Activated naive CD8-positive, alpha-beta T cell (primary cell): ENCODE data around the gene GPR158.
"Not testable (repeated sequence)": the region's sequence is repeated elsewhere in the genome, so short reads cannot be mapped to it uniquely, and the experiment has no call there.

Experiments
- H3K27ac Mint-ChIP-seq: one replicate; pipeline ENCODE4 v1.8.0; 2021; ENCODE audit warnings: mixed read lengths
- H3K27me3 Mint-ChIP-seq: one replicate; pipeline ENCODE4 v1.8.0; 2021; ENCODE audit warnings: mixed read lengths
- H3K36me3 Mint-ChIP-seq: one replicate; pipeline ENCODE4 v1.8.0; 2021; ENCODE audit warnings: mixed read lengths
- H3K4me1 Mint-ChIP-seq: one replicate; pipeline ENCODE4 v1.8.0; 2021; ENCODE audit warnings: low read depth, mixed read lengths
- H3K4me3 Mint-ChIP-seq: one replicate; pipeline ENCODE4 v1.8.0; 2021; ENCODE audit warnings: mild to moderate bottlenecking, mixed read lengths
- H3K9me3 Mint-ChIP-seq: one replicate; pipeline ENCODE4 v1.8.0; 2021; ENCODE audit warnings: low read depth, mixed read lengths

GPR158 gene, protein sequence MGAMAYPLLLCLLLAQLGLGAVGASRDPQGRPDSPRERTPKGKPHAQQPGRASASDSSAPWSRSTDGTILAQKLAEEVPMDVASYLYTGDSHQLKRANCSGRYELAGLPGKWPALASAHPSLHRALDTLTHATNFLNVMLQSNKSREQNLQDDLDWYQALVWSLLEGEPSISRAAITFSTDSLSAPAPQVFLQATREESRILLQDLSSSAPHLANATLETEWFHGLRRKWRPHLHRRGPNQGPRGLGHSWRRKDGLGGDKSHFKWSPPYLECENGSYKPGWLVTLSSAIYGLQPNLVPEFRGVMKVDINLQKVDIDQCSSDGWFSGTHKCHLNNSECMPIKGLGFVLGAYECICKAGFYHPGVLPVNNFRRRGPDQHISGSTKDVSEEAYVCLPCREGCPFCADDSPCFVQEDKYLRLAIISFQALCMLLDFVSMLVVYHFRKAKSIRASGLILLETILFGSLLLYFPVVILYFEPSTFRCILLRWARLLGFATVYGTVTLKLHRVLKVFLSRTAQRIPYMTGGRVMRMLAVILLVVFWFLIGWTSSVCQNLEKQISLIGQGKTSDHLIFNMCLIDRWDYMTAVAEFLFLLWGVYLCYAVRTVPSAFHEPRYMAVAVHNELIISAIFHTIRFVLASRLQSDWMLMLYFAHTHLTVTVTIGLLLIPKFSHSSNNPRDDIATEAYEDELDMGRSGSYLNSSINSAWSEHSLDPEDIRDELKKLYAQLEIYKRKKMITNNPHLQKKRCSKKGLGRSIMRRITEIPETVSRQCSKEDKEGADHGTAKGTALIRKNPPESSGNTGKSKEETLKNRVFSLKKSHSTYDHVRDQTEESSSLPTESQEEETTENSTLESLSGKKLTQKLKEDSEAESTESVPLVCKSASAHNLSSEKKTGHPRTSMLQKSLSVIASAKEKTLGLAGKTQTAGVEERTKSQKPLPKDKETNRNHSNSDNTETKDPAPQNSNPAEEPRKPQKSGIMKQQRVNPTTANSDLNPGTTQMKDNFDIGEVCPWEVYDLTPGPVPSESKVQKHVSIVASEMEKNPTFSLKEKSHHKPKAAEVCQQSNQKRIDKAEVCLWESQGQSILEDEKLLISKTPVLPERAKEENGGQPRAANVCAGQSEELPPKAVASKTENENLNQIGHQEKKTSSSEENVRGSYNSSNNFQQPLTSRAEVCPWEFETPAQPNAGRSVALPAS (N-terminal part only)

DNA sequence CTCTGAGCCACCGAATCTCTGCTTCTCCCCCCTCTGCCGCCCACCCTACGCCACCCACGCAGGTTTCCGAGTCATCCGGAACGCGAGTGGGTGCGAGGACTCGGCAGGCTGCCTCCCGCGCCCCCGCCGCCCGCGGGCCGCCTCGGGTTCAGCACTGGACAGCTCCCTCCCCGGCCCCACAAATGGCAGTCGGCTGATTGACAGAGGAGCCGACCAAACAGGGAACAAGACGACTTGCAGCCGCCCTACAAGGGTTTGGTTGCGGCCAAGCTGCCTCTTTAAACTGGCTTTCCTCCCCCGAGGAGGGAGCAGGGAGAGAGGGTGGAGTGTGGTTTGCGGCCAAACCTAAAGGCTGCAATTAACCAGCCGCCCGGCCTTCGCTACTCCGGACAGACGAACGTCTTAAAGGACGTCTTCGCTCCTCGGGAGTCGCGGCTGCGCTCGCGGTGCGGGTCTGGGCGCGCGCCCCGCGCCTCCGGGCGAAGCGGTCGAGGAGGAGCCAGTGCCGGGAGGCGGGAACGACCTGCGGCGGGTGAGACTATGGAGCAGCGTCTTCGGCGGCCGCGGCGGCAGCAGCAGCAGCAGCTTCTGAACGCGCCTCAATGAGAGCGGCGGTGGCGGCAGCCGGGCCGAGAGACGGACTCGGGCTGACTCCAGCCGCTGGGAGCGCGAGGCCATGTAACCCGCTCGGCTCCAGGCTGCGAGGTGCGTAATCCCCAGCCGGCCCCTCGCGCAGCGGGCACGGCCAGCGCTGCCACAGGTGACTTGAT is at the start of gene GPR158:
GPR158 (plus strand) TSS at position 541 of the 770 bp plus-strand sequence. CDS start 420 bp downstream, outside the sequence.
- H3K9me3 Mint-ChIP-seq = peaks cover 4% of the 10 kb centered on the region
- H3K27ac Mint-ChIP-seq = no peak within 1 kb of the TSS
- no peaks in the 10 kb centered on the region for H3K36me3 Mint-ChIP-seq
- H3K4me3 Mint-ChIP-seq = peak within 1 kb of the TSS; percentile 54
- H3K4me1 Mint-ChIP-seq = peaks cover 8% of the 10 kb centered on the region
- peaks cover 40% of the 10 kb centered on the region for H3K27me3 Mint-ChIP-seq

DNA sequence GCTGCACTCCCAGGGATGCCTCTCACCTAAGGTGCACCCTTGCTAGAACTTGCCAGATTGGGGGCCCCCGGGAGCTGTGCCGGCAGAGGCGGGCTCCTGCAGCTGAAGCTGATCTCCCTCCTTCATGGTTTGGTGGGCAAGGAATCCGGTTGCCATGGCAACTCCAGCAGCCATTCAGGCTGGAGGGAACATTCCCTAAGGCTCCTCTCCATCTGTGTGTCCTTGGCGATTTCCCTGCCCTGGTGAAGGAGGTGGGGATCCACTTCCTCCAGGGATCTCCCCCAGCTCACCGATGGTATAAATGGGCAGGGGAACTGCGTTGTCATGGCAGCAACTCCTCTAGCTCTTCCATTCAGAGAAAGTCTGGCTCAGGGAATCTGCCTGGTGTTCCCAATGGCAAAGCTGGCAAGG is 49.6 kb upstream of the GPR158 start:
- Mint-ChIP-seq H3K4me3 (no peak overlapping the region), H3K27ac (no peak overlapping the region), H3K27me3 (peaks cover 6% of the 10 kb centered on the region), H3K4me1 (no peaks in the 10 kb centered on the region), H3K36me3 (no peaks in the 10 kb centered on the region), H3K9me3 (no peaks in the 10 kb centered on the region)

DNA sequence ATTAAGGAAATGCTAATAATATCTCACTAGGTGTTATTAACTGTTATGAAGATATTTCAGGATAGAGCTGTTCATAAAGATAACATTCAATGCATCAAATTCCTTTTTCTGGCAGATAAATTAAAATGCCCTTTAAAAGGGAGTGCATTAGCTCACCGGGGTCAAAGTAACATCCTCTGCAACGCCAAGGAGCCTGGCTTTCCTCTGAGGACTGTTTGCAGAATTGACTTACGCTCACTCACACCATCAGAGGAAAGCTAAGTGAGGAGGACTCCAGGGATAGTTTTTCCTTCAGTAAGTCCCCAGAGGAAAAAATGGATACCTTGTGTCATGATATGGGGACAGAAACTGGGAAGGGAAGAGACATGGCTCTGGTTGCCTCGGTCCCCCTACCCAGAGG is 45.2 kb upstream of the GPR158 start:
- Mint-ChIP-seq H3K27ac (no peak overlapping the region), H3K4me1 (no peaks in the 10 kb centered on the region), H3K36me3 (peaks cover 3% of the 10 kb centered on the region)

DNA sequence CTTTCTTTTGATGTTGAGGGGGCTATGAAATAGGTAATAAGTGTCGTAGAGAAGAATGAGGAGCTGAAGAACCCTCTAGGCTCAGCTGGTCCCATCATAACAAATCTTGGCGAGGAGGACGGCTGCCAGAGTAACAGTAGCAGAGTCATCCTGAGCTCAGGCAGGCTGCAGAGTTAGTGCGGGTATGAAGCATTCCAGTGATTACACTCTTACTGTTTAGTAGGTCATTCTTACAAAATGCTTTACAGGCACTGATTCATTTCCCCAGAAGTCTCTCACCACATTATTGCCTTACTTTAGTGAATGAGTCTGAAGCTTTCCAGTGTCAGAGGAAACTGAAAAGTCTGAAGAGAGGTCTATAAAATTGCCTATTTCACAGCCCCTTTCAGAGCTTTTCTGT is 43.9 kb upstream of the GPR158 start:
- Mint-ChIP-seq H3K4me1 (no peaks in the 10 kb centered on the region), H3K36me3 (peaks cover 3% of the 10 kb centered on the region), H3K4me3 (no peak overlapping the region), H3K27ac (no peak overlapping the region), H3K9me3 (peaks cover 10% of the 10 kb centered on the region), H3K27me3 (peaks cover 7% of the 10 kb centered on the region)

More for the DNA sequence above, 45.2 kb upstream of the GPR158 start:
- Mint-ChIP-seq H3K9me3 (peaks cover 10% of the 10 kb centered on the region), H3K4me3 (no peak overlapping the region), H3K27me3 (peaks cover 7% of the 10 kb centered on the region)

DNA sequence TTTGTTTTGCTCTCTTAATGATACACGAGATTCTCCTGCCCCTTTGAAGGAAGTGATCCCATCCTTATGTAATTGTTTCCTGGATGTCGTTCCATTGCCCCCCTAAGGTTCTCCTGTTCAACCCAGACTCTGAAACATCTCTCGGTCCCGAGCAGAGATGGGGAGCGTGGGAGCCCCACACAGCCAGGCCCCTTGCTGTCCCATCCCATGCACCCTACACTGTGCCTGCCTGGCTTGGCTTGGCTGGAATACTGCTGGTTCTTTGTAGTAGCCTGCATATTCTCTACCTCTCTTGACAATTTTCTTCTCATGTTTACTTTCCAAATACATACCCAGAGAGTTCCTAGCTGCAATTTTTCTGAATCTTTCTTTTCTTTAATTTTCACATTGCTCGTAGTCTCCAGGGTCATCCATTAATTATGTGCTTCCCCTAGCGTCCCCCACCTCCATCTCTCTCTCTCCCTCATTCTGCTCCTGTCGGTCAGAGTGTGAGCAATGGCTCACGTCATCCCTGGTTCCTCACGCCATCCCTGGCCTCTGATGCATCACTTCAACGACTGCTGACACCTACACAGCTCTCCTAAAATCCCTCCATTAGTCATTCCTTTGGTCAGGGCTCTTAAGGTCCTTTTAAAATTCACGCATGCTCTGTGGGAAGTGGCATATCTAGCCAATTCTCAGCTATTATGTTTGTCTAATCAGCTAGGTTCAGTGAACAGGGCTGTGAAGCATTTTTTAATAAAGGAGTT is 32.5 kb upstream of the GPR158 start:
- no peaks in the 10 kb centered on the region for H3K36me3 Mint-ChIP-seq
- H3K4me3 Mint-ChIP-seq = no peak overlapping the region
- H3K27me3 Mint-ChIP-seq = peaks cover 6% of the 10 kb centered on the region
- H3K4me1 Mint-ChIP-seq = no peaks in the 10 kb centered on the region
- peaks cover 3% of the 10 kb centered on the region for H3K9me3 Mint-ChIP-seq
- no peak overlapping the region for H3K27ac Mint-ChIP-seq

DNA sequence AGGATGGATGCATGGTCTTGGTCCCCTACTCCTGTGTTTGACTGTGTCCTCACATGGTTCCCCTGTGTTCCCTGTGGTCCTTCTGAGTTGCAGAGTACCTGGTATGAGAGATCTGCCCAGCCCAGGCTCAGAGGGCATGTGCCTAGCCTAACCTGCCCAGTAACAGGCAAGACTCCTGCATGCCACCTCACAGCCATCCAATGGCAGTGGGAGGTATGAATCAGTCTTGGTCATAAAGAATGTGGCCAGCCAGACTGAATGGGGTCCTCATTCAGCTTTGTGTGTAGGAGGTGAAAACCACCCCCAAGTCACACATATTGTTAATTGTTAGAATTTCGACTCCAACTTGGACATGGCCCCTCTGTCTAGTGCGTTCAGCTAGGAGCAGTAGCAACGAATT is 17.2 kb upstream of the GPR158 start:
- Mint-ChIP-seq H3K36me3 (no peaks in the 10 kb centered on the region), H3K4me1 (no peaks in the 10 kb centered on the region), H3K9me3 (peaks cover 9% of the 10 kb centered on the region), H3K27ac (no peak overlapping the region), H3K4me3 (no peak overlapping the region), H3K27me3 (peaks cover 10% of the 10 kb centered on the region)

DNA sequence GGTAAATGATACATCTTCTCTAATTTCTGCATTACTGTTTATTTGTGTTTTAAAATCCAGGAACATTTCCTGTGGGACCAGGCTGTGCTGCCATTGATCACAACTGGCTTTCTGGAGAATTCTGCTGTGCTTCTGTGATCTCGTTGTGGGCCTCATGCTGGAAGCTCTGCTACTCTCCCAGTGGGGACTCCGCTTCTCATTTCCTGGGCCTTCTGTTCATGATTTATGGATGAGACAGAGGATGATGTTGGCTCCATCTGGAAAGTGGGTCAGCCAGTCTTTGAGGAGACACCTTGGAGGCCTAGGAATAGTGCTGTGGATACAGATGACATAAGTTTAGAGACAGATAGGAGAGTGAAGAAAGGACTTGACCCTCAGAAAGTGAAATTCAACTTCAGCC is 15.2 kb upstream of the GPR158 start:
- Mint-ChIP-seq H3K9me3 (peaks cover 9% of the 10 kb centered on the region), H3K36me3 (no peaks in the 10 kb centered on the region), H3K4me1 (no peaks in the 10 kb centered on the region), H3K4me3 (no peak overlapping the region), H3K27ac (no peak overlapping the region), H3K27me3 (peaks cover 12% of the 10 kb centered on the region)

DNA sequence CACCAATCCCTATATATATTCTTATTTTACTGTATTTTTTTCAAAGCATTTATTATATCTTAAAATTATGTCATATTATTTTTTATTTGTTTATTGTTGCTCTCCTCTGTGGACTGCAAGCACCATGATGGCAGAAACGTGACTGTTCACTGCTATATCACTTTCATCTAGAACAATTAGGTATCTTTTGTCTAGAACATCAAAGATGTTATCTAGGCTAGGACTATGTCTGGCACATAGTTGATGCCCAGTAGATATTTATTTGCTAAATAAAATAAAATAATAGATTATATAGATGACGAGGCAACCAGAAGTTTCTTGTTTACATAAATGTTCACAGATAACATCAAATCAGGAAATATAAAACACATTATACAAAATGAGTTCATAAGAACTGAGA is 12.4 kb upstream of the GPR158 start:
- no peak overlapping the region for H3K27ac Mint-ChIP-seq
- peaks cover 14% of the 10 kb centered on the region for H3K9me3 Mint-ChIP-seq
- H3K27me3 Mint-ChIP-seq = peaks cover 17% of the 10 kb centered on the region
- no peaks in the 10 kb centered on the region for H3K4me1 Mint-ChIP-seq
- no peaks in the 10 kb centered on the region for H3K36me3 Mint-ChIP-seq
- no peak overlapping the region for H3K4me3 Mint-ChIP-seq

DNA sequence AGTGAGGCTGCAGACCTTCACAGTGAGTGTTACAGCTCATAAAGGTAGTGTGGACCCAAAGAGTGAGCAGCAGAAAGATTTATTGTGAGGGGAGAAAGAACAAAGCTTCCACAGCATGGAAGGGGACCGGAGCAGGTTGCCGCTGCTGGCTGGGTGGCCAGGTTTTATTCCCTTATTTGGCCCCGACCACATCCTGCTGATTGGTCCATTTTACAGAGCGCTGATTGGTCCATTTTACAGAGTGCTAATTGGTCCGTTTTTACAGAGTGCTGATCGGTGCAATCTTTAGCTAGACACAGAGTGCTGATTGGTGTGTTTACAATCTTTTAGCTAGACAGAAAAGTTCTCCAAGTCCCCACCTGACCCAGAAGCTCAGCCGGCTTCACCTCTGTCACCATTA is 11.3 kb upstream of the GPR158 start:
- Mint-ChIP-seq H3K27me3 (peaks cover 20% of the 10 kb centered on the region), H3K9me3 (peaks cover 19% of the 10 kb centered on the region)
- H3K27ac Mint-ChIP-seq, H3K4me3 Mint-ChIP-seq, H3K36me3 Mint-ChIP-seq, H3K4me1 Mint-ChIP-seq: not testable (repeated sequence)

DNA sequence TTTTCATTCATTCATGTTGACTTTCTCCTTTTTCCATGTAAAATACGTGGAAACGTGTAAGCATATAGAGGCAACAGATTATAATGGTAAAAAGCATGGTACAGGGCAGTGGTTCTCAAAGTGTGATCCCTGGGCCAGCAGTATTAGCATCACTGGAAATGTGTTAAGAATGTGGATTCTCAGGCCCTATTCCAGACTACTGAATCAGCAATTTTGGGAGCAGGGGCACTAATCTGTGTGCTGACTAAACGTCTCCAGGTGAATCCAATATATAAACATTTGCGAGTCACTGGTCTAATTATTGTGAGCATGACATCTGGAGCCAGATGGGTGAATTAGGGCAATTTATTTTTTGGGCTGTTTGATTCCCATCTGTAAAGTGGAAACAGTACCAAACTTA is 5.1 kb upstream of the GPR158 start:
- peaks cover 39% of the 10 kb centered on the region for H3K27me3 Mint-ChIP-seq
- peaks cover 14% of the 10 kb centered on the region for H3K9me3 Mint-ChIP-seq
- peaks cover 4% of the 10 kb centered on the region for H3K4me1 Mint-ChIP-seq
- H3K4me3 Mint-ChIP-seq = no peak overlapping the region
- no peaks in the 10 kb centered on the region for H3K36me3 Mint-ChIP-seq
- no peak overlapping the region for H3K27ac Mint-ChIP-seq

DNA sequence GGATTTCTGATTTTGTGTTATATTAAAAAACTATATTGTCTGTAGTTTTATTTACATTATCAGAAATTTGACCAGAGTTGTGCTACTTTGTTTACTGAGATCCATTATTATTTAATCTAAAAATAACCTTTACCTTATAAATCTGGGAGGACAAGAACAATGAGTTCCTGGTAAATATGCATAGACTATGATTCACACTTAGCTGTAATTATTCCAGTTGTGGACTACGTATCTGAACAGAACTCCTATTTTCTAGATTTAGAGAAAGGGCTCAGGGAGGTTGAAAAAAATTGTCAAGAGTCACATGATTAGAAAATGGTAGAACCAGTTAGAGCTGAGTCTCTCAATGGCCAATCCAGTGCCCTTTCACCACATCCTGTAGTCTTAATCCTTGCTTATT is 4.2 kb upstream of the GPR158 start:
- Mint-ChIP-seq H3K27me3 (peaks cover 41% of the 10 kb centered on the region), H3K4me3 (no peak overlapping the region), H3K27ac (no peak overlapping the region), H3K36me3 (no peaks in the 10 kb centered on the region), H3K4me1 (peaks cover 4% of the 10 kb centered on the region), H3K9me3 (peaks cover 14% of the 10 kb centered on the region)

DNA sequence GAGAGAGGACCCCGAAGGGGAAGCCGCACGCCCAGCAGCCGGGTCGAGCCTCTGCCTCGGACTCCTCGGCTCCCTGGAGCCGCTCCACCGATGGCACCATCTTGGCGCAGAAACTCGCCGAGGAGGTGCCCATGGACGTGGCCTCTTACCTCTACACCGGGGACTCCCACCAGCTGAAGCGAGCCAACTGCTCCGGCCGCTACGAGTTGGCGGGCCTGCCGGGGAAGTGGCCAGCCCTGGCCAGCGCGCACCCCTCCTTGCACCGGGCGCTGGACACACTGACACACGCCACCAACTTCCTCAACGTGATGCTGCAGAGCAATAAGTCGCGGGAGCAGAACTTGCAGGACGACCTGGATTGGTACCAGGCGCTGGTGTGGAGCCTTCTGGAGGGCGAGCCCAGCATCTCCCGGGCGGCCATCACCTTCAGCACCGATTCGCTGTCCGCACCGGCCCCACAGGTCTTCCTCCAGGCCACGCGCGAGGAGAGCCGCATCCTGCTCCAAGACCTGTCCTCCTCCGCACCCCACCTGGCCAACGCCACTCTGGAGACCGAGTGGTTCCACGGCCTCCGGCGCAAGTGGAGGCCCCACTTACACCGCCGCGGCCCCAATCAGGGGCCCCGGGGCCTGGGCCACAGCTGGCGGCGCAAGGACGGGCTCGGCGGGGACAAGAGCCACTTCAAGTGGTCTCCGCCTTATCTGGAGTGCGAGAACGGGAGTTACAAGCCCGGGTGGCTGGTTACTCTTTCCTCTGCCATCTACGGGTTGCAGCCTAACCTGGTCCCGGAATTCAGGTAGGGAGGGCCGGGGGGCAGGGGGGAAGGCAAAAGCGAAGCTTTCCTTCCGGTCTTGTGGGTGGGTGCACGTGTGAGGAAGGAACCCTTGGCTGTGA is 973 bp downstream of the GPR158 start:
- Mint-ChIP-seq H3K9me3 (peaks cover 4% of the 10 kb centered on the region), H3K4me1 (peaks cover 8% of the 10 kb centered on the region), H3K27me3 (peaks cover 42% of the 10 kb centered on the region), H3K27ac (no peak overlapping the region), H3K4me3 (peak overlapping the region; percentile 44), H3K36me3 (no peaks in the 10 kb centered on the region)

DNA sequence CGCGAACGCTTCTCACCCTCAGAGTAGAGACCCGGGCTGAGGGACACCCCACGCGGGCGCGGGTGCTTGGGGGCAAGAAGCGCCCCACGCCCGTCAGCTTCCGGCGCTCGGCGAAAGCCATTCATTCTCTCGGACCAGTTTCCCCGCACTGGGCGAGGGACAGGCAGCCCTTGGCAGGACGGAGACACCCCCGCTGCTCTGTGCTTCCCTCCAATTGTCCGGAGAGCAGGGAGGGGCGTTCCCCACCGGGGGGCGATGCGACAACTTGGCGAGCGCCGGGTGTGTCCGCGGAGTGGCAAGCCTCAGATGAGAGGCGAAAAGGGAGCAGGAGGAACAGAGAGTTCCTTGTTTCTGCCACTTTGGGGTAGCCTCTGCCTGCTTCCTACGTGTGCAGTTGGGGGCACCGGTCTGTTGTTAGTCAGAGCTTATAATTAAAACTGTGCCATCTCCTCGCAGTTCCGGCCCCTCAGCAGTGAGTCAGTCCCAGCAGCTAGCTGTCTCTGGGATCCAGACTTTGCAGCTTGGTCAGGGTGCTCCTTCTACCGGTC is 1.7 kb downstream of the GPR158 start:
- Mint-ChIP-seq H3K4me3 (peak overlapping the region; percentile 44), H3K27ac (no peak overlapping the region), H3K36me3 (no peaks in the 10 kb centered on the region), H3K27me3 (peaks cover 42% of the 10 kb centered on the region), H3K4me1 (peaks cover 8% of the 10 kb centered on the region), H3K9me3 (peaks cover 4% of the 10 kb centered on the region)
